HG02571 (cell line): ENCODE results near the gene AP3S2.
"Not testable (repeated sequence)": the region's sequence is repeated elsewhere in the genome, so short reads cannot be mapped to it uniquely, and the experiment has no call there.

Experiments
- ATAC-seq: cut with Tn5 transposase; IDR thresholded peaks from one replicate; pipeline ENCODE4 v1.9.1; 2021; ENCODE audit warnings: mild to moderate bottlenecking, moderate library complexity; ENCODE audit not compliant: unreplicated experiment

AP3S2 gene

DNA sequence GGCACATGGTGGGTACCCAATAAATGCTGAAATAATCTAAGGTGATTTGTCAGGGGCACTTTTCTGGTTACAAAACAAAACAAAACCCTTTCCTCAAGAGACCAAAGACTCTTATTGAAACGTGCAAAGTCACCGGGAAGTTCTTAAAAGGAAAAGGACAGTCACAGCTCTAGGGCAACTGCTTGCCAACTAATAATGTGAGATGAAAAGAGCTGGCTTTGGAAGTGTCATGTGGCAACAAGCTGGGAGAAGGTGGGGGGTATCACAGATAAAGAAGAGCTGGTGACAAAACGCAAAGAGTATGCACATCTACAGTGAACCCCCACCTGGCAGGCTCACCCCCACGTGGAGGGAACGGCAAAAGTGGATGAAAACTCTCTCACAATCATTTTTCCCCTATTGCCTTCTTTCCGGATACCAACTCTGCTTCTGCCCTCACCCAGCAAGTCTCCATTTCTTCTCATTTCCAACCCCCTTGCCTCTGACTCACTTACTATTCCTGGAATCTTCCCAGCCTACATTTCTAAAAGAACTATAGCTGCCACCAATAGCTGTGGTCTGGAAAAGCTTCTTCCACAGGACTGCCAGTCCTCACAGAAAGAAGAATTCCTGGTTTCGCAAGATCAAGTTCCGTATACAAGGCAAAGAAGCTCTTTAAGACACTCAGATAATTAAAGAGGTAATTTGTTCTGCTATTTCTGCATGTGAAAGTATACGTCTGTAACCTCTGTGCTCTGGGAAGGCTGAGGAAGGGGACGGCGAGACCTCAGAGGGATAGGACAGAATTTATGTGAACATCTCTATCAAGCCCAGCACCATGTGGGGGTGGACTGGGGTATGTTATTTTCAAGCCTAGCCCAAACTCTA, 57.3 kb downstream of the AP3S2 start:
- no peak for ATAC-seq

GRCh38 chr15:89835176-89835564, 58.6 kb downstream of the AP3S2 start:
- ATAC-seq, result no peak

- ATAC-seq, result not testable (repeated sequence)
These were observed 59.2 kb downstream of the AP3S2 start for GRCh38 chr15:89834465-89835175.

GRCh38 chr15:89833966-89834365, 59.8 kb downstream of the AP3S2 start:
- ATAC-seq, result no peak

GRCh38 chr15:89830639-89831038, 63.2 kb downstream of the AP3S2 start:
- no peak for ATAC-seq

GRCh38 chr15:89829616-89830440, 64.0 kb downstream of the AP3S2 start:
- no peak for ATAC-seq

- no peak for ATAC-seq
These were observed 64.6 kb downstream of the AP3S2 start for GRCh38 chr15:89829161-89829560.

DNA sequence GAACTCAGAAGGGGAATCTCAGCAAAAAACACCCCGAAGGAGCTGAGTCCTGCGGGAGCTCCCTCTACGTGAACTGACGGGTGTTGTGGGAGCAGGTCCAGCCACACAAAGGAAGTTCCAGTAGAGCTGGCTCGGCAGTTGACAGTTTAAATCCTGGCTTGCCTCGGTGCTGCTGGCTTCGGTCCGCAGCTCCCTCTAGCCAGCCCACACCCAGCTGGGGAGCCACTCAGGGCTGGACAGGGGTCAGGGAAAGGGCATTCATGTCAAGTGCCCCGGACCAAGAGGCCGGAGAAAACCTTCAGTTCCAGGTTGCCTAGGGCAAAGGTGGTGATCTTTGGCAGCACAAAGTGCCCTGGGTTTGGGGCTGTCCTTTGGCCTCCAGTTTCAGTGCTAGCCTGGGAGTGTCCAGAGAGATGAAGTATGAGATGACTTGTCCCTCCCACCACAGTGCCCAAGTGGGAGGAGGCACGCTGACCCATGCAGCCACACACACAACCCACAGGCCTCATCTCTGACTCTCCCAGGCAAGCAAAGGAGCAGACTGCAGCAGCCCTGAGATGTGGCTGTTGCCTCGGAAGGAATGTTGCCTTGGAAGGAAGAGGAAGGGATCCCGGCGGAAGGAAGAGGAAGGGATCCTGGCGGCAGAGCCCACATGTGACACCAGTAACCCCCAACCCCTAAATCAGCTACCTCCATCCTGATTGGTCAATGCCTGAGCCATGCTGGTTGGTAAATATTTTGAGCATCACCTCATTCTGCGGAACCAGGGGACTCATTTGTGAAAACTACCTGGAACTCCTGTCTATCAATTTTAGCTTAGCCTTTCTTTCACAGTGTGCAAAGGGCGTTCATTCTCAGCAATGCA, 65.3 kb downstream of the AP3S2 start:
- ATAC-seq, result no peak

- ATAC-seq, result no peak
These were observed 66.0 kb downstream of the AP3S2 start for GRCh38 chr15:89827829-89828228.

DNA sequence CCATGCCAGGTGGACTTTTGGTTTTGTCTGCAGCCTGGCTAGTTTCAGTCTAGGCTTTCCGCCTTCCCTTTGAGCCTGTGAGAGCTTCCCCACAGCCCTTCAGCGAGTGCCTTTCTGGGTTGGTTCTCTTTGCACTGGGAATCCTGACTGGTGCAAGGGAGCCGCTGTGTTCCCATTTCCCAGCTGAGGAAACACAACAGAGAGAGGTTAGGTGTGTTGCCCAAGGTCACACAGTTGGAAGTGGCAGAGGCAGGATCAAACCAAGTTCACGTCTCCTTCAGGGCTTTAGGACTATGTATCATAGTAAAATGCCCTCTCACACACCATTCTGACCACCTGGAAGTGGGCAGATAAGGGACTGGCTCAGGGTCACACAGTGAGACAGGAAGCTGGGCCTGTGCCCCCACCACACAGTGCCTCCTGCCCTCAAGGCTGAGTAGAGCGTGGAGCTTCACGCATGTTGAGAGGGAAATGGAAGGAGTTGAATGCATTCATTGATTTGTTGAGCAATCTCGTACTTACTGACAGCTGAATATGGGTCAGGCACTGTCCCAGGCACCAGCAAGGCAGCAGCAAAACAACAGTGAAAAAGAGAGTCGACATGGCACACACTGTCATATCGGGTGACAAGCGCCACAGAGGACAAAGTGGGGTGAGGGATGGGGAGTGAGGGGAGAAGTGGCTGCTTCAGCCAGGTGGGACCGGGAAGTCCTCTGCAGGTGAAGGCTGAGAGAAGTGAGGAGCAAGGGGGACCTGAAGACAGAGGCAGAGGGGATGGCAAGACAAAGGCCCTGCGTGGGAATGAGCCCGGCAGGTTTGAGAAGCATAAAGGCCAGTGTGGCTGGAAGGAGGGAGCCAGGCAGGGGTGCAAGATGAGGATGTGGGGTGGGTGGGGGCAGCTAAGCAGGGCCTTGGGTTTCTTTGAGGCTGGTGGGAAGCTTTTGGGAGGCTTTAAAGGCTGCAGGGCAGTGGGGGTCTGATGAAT, 66.8 kb downstream of the AP3S2 start:
- ATAC-seq, result no peak

DNA sequence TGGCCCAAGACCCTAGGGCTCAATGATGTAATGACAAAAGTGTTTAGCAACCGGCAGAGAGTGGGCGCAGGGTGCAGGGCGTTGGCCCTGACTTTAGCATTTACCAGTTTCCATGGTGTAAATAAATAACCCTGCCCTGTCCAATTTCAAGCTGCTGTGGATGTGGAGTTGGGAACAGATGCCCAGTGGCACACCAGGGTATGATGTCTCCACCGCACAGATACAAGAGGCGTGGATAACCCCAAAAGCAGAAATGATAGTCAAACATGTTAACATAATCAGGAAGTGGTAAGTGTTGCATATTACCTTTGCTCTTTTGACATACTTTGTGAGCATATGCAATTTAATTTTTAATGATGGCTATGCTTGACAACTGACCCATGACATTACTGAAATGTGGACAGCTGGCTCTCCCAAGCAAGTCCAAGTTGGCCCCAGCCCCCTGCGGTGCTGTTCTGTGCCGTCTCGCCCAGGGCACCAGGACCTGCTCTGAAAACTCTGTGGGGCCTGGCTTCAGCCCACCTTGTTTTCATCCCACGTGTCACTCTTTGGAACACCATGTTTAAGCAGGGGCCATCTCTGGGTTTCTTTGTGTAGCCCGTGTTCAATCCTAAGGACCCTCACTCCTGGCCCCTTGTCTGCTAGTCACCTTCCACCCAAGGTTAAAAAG, 68.4 kb downstream of the AP3S2 start:
- no peak for ATAC-seq

DNA sequence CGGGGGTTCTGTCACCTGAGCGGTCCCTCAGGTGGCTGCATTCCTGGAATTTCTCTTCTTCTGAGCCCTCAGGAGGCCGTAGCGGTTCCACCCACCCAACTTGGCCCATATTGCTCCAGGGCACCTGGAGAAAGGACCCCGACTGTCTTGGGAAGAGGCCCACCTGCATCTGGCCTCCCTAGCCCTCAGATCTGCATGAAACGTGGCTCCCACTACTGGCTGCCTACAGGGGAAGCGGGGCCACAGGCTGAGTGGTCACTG, 69.3 kb downstream of the AP3S2 start:
- no peak for ATAC-seq

GRCh38 chr15:89823836-89824606, 69.8 kb downstream of the AP3S2 start:
- ATAC-seq, result no peak

DNA sequence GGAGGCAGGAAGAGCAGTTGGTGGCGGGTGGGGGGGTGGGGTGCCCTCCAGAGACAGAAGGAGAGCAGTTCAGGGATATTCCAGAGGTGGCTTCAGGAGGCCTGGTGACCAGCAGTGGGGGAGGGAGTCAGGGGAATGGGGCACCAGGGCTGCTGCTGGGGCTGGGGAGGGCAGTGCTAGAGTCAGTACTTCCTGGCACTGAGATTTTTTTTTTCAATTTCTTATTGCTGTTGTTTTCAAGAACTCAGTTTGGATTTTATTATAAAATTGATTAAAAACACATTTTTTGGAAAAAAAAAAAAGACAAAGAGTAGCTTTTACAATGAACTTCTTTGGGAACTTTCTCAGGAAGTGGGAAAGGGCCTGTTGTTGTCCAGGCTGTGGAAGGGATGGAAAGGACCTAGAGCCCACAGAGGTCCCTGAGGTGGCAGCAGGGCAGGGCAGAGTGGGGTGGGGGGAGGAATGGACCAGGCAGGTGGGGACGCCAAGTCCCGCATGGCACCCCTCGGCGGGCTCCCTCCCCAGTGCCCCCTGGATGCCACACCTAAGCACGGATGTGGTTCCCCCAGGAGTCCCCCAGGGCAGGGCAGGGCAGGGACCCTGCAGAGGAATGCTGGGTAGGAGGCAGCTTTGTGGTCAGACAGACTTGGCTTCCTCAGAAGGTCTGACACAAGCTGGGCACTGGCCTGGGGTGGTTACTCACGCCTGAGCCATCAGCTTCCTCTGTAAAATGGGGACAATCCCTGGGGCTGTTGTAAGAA, 70.7 kb downstream of the AP3S2 start:
- no peak for ATAC-seq

- no peak for ATAC-seq
These were observed 71.2 kb downstream of the AP3S2 start for GRCh38 chr15:89822611-89822950.

DNA sequence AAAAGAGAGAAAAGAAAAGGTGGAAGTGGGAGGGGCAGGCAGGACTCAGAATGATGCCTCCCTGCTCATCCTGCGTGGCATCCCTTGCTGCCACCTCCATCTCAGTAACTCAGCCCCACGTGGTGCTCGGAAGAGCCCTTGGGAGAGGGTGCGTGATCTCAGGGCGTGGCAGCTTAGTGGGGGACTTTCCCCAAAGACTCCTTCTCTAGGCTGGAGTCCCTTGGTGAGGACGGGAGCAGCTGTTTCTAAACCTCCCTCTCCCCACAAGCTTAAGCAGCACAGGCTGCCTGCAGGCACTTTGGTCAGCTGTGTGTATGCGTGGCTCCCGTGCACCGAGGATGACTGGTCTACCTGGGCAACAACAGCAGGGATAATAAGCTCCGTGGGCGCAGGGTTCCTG, 71.8 kb downstream of the AP3S2 start:
- no peak for ATAC-seq
